ENCODE data around the gene SLC34A1.

- no peak for TF ChIP-seq CTCF (IDR thresholded peaks at IDR 0.05; ENCODE audit: borderline replicate concordance, extremely low read depth, low read length, poor library complexity, severe bottlenecking)
- no peak for TF ChIP-seq EZH2 (IDR thresholded peaks at IDR 0.05; ENCODE audit: borderline replicate concordance, low read depth, low read length, severe bottlenecking)
These were observed 11.8 kb downstream of the SLC34A1 start for GRCh38 chr5:177396078-177396477.

Measured in DND-41 (cell line).